Neural cell (in vitro differentiated cells): ENCODE data around the gene ADM2. TPM values are rescaled to one million over a fixed set of nuclear protein-coding genes. Genes with fewer than 3 reads are reported as not detected.

ENCODE experiments used
- H2AFZ ChIP-seq: fragments of 200-600, 300-800 bp; sonication (generic), shearing (Covaris generic); 2 replicates; pipeline ENCODE4 v1.6.0; 2014; ENCODE audit warnings: low read depth, mild to moderate bottlenecking, antibody characterized with exemption, low read length, moderate library complexity
- H3F3A ChIP-seq: fragments of 200-600 bp; shearing (Covaris generic); 2 replicates; pipeline ENCODE4 v1.6.1; 2016; ENCODE audit warnings: mild to moderate bottlenecking, moderate library complexity, mixed read lengths, antibody characterized with exemption, low read length; ENCODE audit not compliant: insufficient read depth, poor library complexity, severe bottlenecking
- H3K27ac ChIP-seq: fragments of 200-600, 300-800 bp; sonication (generic), shearing (Covaris generic); 2 replicates; pipeline ENCODE4 v1.5.1; 2014; ENCODE audit warnings: mild to moderate bottlenecking, low read length, moderate library complexity
- H3K27me3 ChIP-seq: fragments of 300-800, 200-600 bp; sonication (generic), shearing (Covaris generic); 2 replicates; pipeline ENCODE4 v1.6.0; 2014; ENCODE audit warnings: mild to moderate bottlenecking, low read depth, low read length, moderate library complexity; ENCODE audit not compliant: insufficient read depth
- H3K36me3 ChIP-seq: fragments of 300-800, 200-600 bp; sonication (generic), shearing (Covaris generic); 2 replicates; pipeline ENCODE4 v1.5.1; 2014; ENCODE audit warnings: mild to moderate bottlenecking, antibody characterized with exemption, low read length, moderate library complexity; ENCODE audit not compliant: insufficient read depth
- H3K4me2 ChIP-seq: fragments of 300-800, 200-600 bp; sonication (generic), shearing (Covaris generic); 2 replicates; pipeline ENCODE4 v1.6.0; 2014; ENCODE audit warnings: mild to moderate bottlenecking, low read length
- H3K4me3 ChIP-seq: fragments of 300-800, 200-600 bp; sonication (generic), shearing (Covaris generic); 2 replicates; pipeline ENCODE4 v1.5.1; 2014; ENCODE audit warnings: mild to moderate bottlenecking, low read length, moderate library complexity
- H3K79me2 ChIP-seq: fragments of 200-600 bp; shearing (Covaris generic); replicated peaks from 2 replicates; pipeline ENCODE4 v1.6.0; 2014; ENCODE audit warnings: mild to moderate bottlenecking, low read length, moderate library complexity; ENCODE audit not compliant: insufficient read depth
- H3K9ac ChIP-seq: fragments of 300-800, 200-600 bp; sonication (generic), shearing (Covaris generic); 2 replicates; pipeline ENCODE4 v1.6.1; 2016; ENCODE audit warnings: mild to moderate bottlenecking, low read length, mixed read lengths
- H3K9me2 ChIP-seq: fragments of 200-600 bp; shearing (Covaris generic); 2 replicates; pipeline ENCODE4 v1.6.1; 2016; ENCODE audit warnings: mild to moderate bottlenecking, low read length, mixed read lengths; ENCODE audit not compliant: insufficient read depth
- H3K9me3 ChIP-seq: fragments of 200-600, 300-800 bp; sonication (generic), shearing (Covaris generic); 2 replicates; pipeline ENCODE4 v1.6.1; 2016; ENCODE audit warnings: mild to moderate bottlenecking, mixed run types, low read length, moderate library complexity, mixed read lengths
- H4K20me1 ChIP-seq: fragments of 200-600 bp; shearing (Covaris generic); 2 replicates; pipeline ENCODE4 v1.6.1; 2016; ENCODE audit warnings: mild to moderate bottlenecking, mixed run types; ENCODE audit not compliant: insufficient read depth
- CTCF ChIP-seq: fragments of 450-650 bp; IDR thresholded peaks from 2 replicates; pipeline ENCODE4 v1.5.1; 2014; ENCODE audit warnings: antibody characterized with exemption, mild to moderate bottlenecking, moderate library complexity; ENCODE audit not compliant: poor library complexity, severe bottlenecking
- EP300 ChIP-seq: fragments of 450-650 bp; conservative IDR thresholded peaks from 2 replicates; pipeline ENCODE4 v1.6.1; 2014; ENCODE audit warnings: antibody characterized with exemption, mild to moderate bottlenecking, moderate library complexity; ENCODE audit not compliant: poor library complexity, severe bottlenecking
- EZH2 ChIP-seq: fragments of 200-600, 300-800 bp; shearing (Covaris generic), sonication (generic); IDR thresholded peaks from 2 replicates; pipeline ENCODE4 v1.6.1; 2014; ENCODE audit warnings: antibody characterized with exemption, low read length, borderline replicate concordance, mild to moderate bottlenecking; ENCODE audit not compliant: insufficient read depth, poor library complexity, severe bottlenecking
- MXI1 ChIP-seq: fragments of 450-650 bp; conservative IDR thresholded peaks from 2 replicates; pipeline ENCODE4 v1.6.1; 2014; ENCODE audit warnings: antibody characterized with exemption, mild to moderate bottlenecking; ENCODE audit not compliant: poor library complexity, severe bottlenecking
- POLR2AphosphoS5 ChIP-seq: IDR thresholded peaks from 2 replicates; pipeline ENCODE4 v1.6.1; 2012
- RAD21 ChIP-seq: fragments of 450-650 bp; conservative IDR thresholded peaks from 2 replicates; pipeline ENCODE4 v1.6.1; 2014; ENCODE audit warnings: antibody characterized with exemption, mild to moderate bottlenecking, moderate library complexity
- SMC3 ChIP-seq: fragments of 450-650 bp; conservative IDR thresholded peaks from 2 replicates; pipeline ENCODE4 v1.6.1; 2014; ENCODE audit warnings: antibody characterized with exemption, mild to moderate bottlenecking, moderate library complexity; ENCODE audit not compliant: poor library complexity
- TAF1 ChIP-seq: IDR thresholded peaks from 2 replicates; pipeline ENCODE4 v1.6.1; 2012; ENCODE audit warnings: low read depth
- polyA plus RNA-seq: library from polyadenylated mRNA; depleted of rRNA; stranded (reverse); fragments of >200 nt; gene quantifications from 2 replicates; pipeline ENCODE4 v1.2.3, GENCODE V29; 2014
- TF ChIP-seq, protein P1 (sequence below): IDR thresholded peaks from 2 replicates; pipeline ENCODE4 v1.6.1; 2012; ENCODE audit warnings: borderline replicate concordance

ADM2 gene
- polyA plus RNA-seq, 1 donor from 2014 or later = not detected

- Histone ChIP-seq H3K9me3 (no peaks in the 10 kb centered on the region), H3K79me2 (peaks cover 19% of the 10 kb centered on the region), H3K4me2 (no peak overlapping the region), H4K20me1 (peaks cover 35% of the 10 kb centered on the region), H3K36me3 (no peaks in the 10 kb centered on the region), H3K9me2 (no peaks in the 10 kb centered on the region), H3K27me3 (no peaks in the 10 kb centered on the region), H3K9ac (no peak overlapping the region), H3F3A (no peaks in the 10 kb centered on the region), H3K27ac (no peak overlapping the region), H3K4me3 (no peak overlapping the region), H2AFZ (no peak overlapping the region)
- no peak for TF ChIP-seq RAD21
Measured at GRCh38 chr22:50467341-50467740, 14.0 kb upstream of the ADM2 start.

DNA sequence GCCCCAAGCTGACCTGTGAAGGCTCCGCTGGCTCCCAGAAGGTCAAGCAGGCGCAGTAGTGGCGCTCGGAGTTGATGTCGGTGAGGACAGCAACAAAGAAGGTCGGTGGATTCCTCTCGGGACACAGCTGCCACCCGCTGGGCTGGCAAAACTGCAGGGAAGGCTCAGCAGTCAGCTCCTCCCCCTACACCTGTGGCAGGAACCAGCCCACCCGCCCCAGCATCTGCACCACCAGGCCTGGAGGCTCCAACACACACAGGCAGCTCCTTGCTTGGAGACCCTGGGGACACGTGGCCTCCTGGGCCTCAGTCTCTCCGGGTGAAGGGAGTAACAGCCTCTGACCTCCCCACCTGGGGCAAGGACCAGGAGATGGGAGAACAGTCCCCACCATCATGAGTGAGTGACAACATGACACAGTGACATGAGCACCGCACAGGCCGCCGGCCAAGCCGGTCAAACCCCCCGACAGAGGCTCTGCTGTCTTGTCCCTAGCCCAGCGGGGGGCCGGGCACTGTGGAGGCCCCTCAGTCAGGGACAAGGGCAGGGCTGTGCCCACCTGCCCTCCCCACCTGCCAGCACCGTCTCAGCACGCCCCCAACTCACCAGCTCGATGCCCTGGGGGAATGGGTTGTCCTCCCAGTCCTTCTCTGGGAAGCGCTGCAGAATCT lies 13.4 kb upstream of the ADM2 start:
- no peaks in the 10 kb centered on the region for H3K27me3 ChIP-seq
- no peaks in the 10 kb centered on the region for H3K9me3 ChIP-seq
- TF ChIP-seq POLR2AphosphoS5 = no peak
- TF ChIP-seq MXI1 = no peak
- no peak for TF ChIP-seq CTCF
- no peak for TF ChIP-seq SMC3
- no peak for TF ChIP-seq EZH2
- no peak for TF ChIP-seq TAF1
- no peak for TF ChIP-seq RAD21
- TF ChIP-seq EP300 = no peak
- TF ChIP-seq, protein P1, sequence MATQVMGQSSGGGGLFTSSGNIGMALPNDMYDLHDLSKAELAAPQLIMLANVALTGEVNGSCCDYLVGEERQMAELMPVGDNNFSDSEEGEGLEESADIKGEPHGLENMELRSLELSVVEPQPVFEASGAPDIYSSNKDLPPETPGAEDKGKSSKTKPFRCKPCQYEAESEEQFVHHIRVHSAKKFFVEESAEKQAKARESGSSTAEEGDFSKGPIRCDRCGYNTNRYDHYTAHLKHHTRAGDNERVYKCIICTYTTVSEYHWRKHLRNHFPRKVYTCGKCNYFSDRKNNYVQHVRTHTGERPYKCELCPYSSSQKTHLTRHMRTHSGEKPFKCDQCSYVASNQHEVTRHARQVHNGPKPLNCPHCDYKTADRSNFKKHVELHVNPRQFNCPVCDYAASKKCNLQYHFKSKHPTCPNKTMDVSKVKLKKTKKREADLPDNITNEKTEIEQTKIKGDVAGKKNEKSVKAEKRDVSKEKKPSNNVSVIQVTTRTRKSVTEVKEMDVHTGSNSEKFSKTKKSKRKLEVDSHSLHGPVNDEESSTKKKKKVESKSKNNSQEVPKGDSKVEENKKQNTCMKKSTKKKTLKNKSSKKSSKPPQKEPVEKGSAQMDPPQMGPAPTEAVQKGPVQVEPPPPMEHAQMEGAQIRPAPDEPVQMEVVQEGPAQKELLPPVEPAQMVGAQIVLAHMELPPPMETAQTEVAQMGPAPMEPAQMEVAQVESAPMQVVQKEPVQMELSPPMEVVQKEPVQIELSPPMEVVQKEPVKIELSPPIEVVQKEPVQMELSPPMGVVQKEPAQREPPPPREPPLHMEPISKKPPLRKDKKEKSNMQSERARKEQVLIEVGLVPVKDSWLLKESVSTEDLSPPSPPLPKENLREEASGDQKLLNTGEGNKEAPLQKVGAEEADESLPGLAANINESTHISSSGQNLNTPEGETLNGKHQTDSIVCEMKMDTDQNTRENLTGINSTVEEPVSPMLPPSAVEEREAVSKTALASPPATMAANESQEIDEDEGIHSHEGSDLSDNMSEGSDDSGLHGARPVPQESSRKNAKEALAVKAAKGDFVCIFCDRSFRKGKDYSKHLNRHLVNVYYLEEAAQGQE = no peak
- H3K79me2 ChIP-seq = peaks cover 25% of the 10 kb centered on the region
- H3K9ac ChIP-seq = no peak overlapping the region
- no peaks in the 10 kb centered on the region for H3F3A ChIP-seq
- no peak overlapping the region for H3K27ac ChIP-seq
- H3K36me3 ChIP-seq = no peaks in the 10 kb centered on the region
- H3K9me2 ChIP-seq = no peaks in the 10 kb centered on the region
- H2AFZ ChIP-seq = no peak overlapping the region
- no peak overlapping the region for H3K4me2 ChIP-seq
- peaks cover 39% of the 10 kb centered on the region for H4K20me1 ChIP-seq
- H3K4me3 ChIP-seq = no peak overlapping the region
